Peyer's patch (tissue), 4 donors: ENCODE measurements around the gene BATF3.

Source experiments
- CTCF ChIP-seq, 6 experiments: fragments of 450-650 bp in 4 of 6; fragments of 200-600 bp in 2 of 6; sonication (generic) in 1 of 6; IDR thresholded peaks; one replicate each; pipeline ENCODE4 v1.5.1; 2017 to 2019; ENCODE audit warnings: antibody characterized with exemption in 6 of 6, mild to moderate bottlenecking in 3 of 6, moderate library complexity in 1 of 6
- POLR2A ChIP-seq, 2 donors: fragments of 450-650 bp; IDR thresholded peaks; one replicate each; pipeline ENCODE4 v1.5.1; 2017; ENCODE audit warnings: antibody characterized with exemption in 2 of 2, mild to moderate bottlenecking in 2 of 2, moderate library complexity in 2 of 2

GRCh38 chr1:212670301-212670700, 29.3 kb downstream of the BATF3 start:
- TF ChIP-seq CTCF (IDR thresholded peaks at IDR 0.05) (no peak), POLR2A (IDR thresholded peaks at IDR 0.05) (no peak)
